Measurements from ENCODE around the gene PCNX3. TPM values are rescaled to one million over a fixed set of nuclear protein-coding genes. Genes with fewer than 3 reads are reported as not detected.
"Not testable (repeated sequence)": the region's sequence is repeated elsewhere in the genome, so short reads cannot be mapped to it uniquely, and the experiment has no call there.

The PCNX3 gene
- total RNA-seq, 1 donor from 2014 or later: 67.8 TPM

- DNase-seq (ENCODE audit: extremely low read depth, low read depth, low spot score): no peak
Measured at GRCh38 chr11:65637032-65637557, 21.5 kb downstream of the PCNX3 start.

GRCh38 chr11:65637794-65638419, 22.3 kb downstream of the PCNX3 start, which contains the start of gene SIPA1:
Gene SIPA1, plus strand, starts transcription at chr11:65638101. Its CDS starts 2,821 bp downstream, at chr11:65640922.
- DNase-seq (ENCODE audit: extremely low read depth, low read depth, low spot score): no peak

- not testable (repeated sequence) for DNase-seq (ENCODE audit: extremely low read depth, low read depth, low spot score)
Measured at GRCh38 chr11:65639228-65639597, 23.6 kb downstream of the PCNX3 start.

GRCh38 chr11:65639623-65640482, 24.3 kb downstream of the PCNX3 start:
- no peak for DNase-seq (ENCODE audit: extremely low read depth, low read depth, low spot score)

- no peak for DNase-seq (ENCODE audit: extremely low read depth, low read depth, low spot score)
Measured at GRCh38 chr11:65640483-65641296, 25.1 kb downstream of the PCNX3 start.

- DNase-seq (ENCODE audit: extremely low read depth, low read depth, low spot score): no peak
Measured at GRCh38 chr11:65641297-65642013, 25.9 kb downstream of the PCNX3 start.

- no peak for DNase-seq (ENCODE audit: extremely low read depth, low read depth, low spot score)
Measured at GRCh38 chr11:65642014-65642671, 26.6 kb downstream of the PCNX3 start.

GRCh38 chr11:65643971-65644370, 28.4 kb downstream of the PCNX3 start:
- DNase-seq (ENCODE audit: extremely low read depth, low read depth, low spot score): no peak

- no peak for DNase-seq (ENCODE audit: extremely low read depth, low read depth, low spot score)
Measured at GRCh38 chr11:65644837-65645236, 29.3 kb downstream of the PCNX3 start.

- no peak for DNase-seq (ENCODE audit: extremely low read depth, low read depth, low spot score)
Measured at GRCh38 chr11:65645710-65646109, 30.1 kb downstream of the PCNX3 start.

GRCh38 chr11:65646288-65646957, 30.8 kb downstream of the PCNX3 start:
- DNase-seq (ENCODE audit: extremely low read depth, low read depth, low spot score): no peak

- DNase-seq (ENCODE audit: extremely low read depth, low read depth, low spot score): no peak
Measured at GRCh38 chr11:65646958-65647701, 31.6 kb downstream of the PCNX3 start.

GRCh38 chr11:65648997-65649493, 33.5 kb downstream of the PCNX3 start:
- DNase-seq (ENCODE audit: extremely low read depth, low read depth, low spot score): no peak

- no peak for DNase-seq (ENCODE audit: extremely low read depth, low read depth, low spot score)
Measured at GRCh38 chr11:65649656-65650546, 34.3 kb downstream of the PCNX3 start.

- no peak for DNase-seq (ENCODE audit: extremely low read depth, low read depth, low spot score)
Measured at GRCh38 chr11:65650547-65651338, 35.2 kb downstream of the PCNX3 start.

- DNase-seq (ENCODE audit: extremely low read depth, low read depth, low spot score): no peak
Measured at GRCh38 chr11:65651339-65651588, 35.7 kb downstream of the PCNX3 start.

Data from glomerular endothelial cell (primary cell).